Breast epithelium (tissue), 4 donors: Measurements from ENCODE around the gene PPFIA4. TPM values are rescaled to one million over a fixed set of nuclear protein-coding genes. Genes with fewer than 3 reads are reported as not detected.

Experiments
- DNase-seq, 2 donors: peaks; one replicate each; pipeline ENCODE4 v3.0.0-alpha.2; 2019; ENCODE audit warnings: low spot score in 2 of 2
- H3K27ac ChIP-seq, 2 donors: fragments of 200-600 bp; sonication (generic) in 1 of 2; one replicate each; pipeline ENCODE4 v1.5.1; 2016 to 2019; ENCODE audit warnings: mild to moderate bottlenecking in 1 of 2
- H3K27me3 ChIP-seq, 2 donors: fragments of 200-600 bp; sonication (generic) in 1 of 2; one replicate each; pipeline versions ENCODE4 v1.5.1 to v1.6.0; 2017 to 2019; ENCODE audit warnings: control low read depth in 1 of 2, mild to moderate bottlenecking in 1 of 2
- H3K36me3 ChIP-seq: fragments of 200-600 bp; one replicate; pipeline ENCODE4 v1.5.1; 2019
- H3K4me1 ChIP-seq, 2 donors: fragments of 200-600 bp; sonication (generic); one replicate each; pipeline ENCODE4 v1.5.1; 2016 to 2019; ENCODE audit warnings: control low read depth in 1 of 2
- H3K4me3 ChIP-seq, 3 donors: fragments of 200-600 bp; sonication (generic); 1 replicate in 2 of 3; 2 replicates in 1 of 3; pipeline ENCODE4 v1.5.1; 2016 to 2019; ENCODE audit warnings: mild to moderate bottlenecking in 3 of 3, moderate library complexity in 2 of 3
- H3K9me3 ChIP-seq, 2 donors: fragments of 200-600 bp; sonication (generic) in 1 of 2; one replicate each; pipeline ENCODE4 v1.5.1; 2016 to 2019; ENCODE audit warnings: control low read depth in 1 of 2
- CTCF ChIP-seq, 3 donors: fragments of 450-650 bp; IDR thresholded peaks; one replicate each; pipeline ENCODE4 v1.5.1; 2016 to 2017; ENCODE audit warnings: antibody characterized with exemption in 3 of 3, mild to moderate bottlenecking in 3 of 3, moderate library complexity in 3 of 3
- POLR2A ChIP-seq: fragments of 450-650 bp; IDR thresholded peaks from one replicate; pipeline ENCODE4 v1.6.1; 2016; ENCODE audit warnings: antibody characterized with exemption, mild to moderate bottlenecking, moderate library complexity
- POLR2AphosphoS5 ChIP-seq, 3 donors: sonication (generic); formaldehyde crosslinking; IDR thresholded peaks; one replicate each; pipeline ENCODE4 v1.6.1; 2017; ENCODE audit warnings: antibody characterized with exemption in 3 of 3
- intact Hi-C: fragments of 100-400 bp; cut with DNase I; formaldehyde crosslinking; loops from one replicate; pipeline ENCODE4 v1.15.1; 2023; ENCODE audit warnings: low total_unique reads
- total RNA-seq, 3 donors: library from RNA; depleted of rRNA; stranded (reverse); fragments of >200 nt; gene quantifications; one replicate each; pipeline ENCODE4 v1.1.0, GENCODE V29; 2016

The PPFIA4 gene
- total RNA-seq, 3 donors from 2014 or later: 0.80 to 5.6 (median 2.9) TPM

- TF ChIP-seq POLR2AphosphoS5 (IDR thresholded peaks at IDR 0.05): no peak
- no peak for TF ChIP-seq POLR2A
- TF ChIP-seq CTCF (IDR thresholded peaks at IDR 0.05): no peak
These were observed 72.7 kb downstream of the PPFIA4 start for GRCh38 chr1:203098914-203099520.

GRCh38 chr1:203099805-203100515, 73.7 kb downstream of the PPFIA4 start:
- H3K9me3 ChIP-seq: peaks cover 0 to 13% of the 10 kb centered on the region in 2 donors
- intact Hi-C loops: no loop called here
- no peak overlapping the region for H3K4me3 ChIP-seq
- H3K36me3 ChIP-seq: no peaks in the 10 kb centered on the region
- DNase-seq: no peak
- no peaks in the 10 kb centered on the region for H3K4me1 ChIP-seq
- no peak overlapping the region for H3K27ac ChIP-seq
- H3K27me3 ChIP-seq: no peaks in the 10 kb centered on the region
- TF ChIP-seq CTCF (IDR thresholded peaks at IDR 0.05): no peak
- no peak for TF ChIP-seq POLR2A
- TF ChIP-seq POLR2AphosphoS5 (IDR thresholded peaks at IDR 0.05): no peak

More at GRCh38 chr1:203098914-203099520, 72.7 kb downstream of the PPFIA4 start:
- intact Hi-C loops: no loop called here
- no peak for DNase-seq
- H3K4me1 ChIP-seq: no peaks in the 10 kb centered on the region
- H3K27me3 ChIP-seq: no peaks in the 10 kb centered on the region
- no peak overlapping the region for H3K4me3 ChIP-seq
- H3K9me3 ChIP-seq: peaks cover 0 to 19% of the 10 kb centered on the region in 2 donors
- H3K36me3 ChIP-seq: no peaks in the 10 kb centered on the region
- H3K27ac ChIP-seq: no peak overlapping the region

GRCh38 chr1:203100516-203100869, 74.2 kb downstream of the PPFIA4 start:
- H3K36me3 ChIP-seq: no peaks in the 10 kb centered on the region
- H3K27me3 ChIP-seq: no peaks in the 10 kb centered on the region
- no peak for DNase-seq
- H3K4me3 ChIP-seq: no peak overlapping the region
- TF ChIP-seq CTCF (IDR thresholded peaks at IDR 0.05) (no peak), POLR2A (no peak), POLR2AphosphoS5 (IDR thresholded peaks at IDR 0.05) (no peak)
- intact Hi-C loops: no loop called here
- H3K4me1 ChIP-seq: no peaks in the 10 kb centered on the region
- H3K27ac ChIP-seq: no peak overlapping the region
- H3K9me3 ChIP-seq: peaks cover 0 to 8% of the 10 kb centered on the region in 2 donors

- no peak overlapping the region for H3K4me3 ChIP-seq
- no peak for DNase-seq
- H3K27ac ChIP-seq: no peak overlapping the region
- H3K4me1 ChIP-seq: no peaks in the 10 kb centered on the region
- no peak for TF ChIP-seq POLR2AphosphoS5 (IDR thresholded peaks at IDR 0.05)
- no peak for TF ChIP-seq CTCF (IDR thresholded peaks at IDR 0.05)
- TF ChIP-seq POLR2A: no peak
- no peaks in the 10 kb centered on the region for H3K9me3 ChIP-seq
- no peaks in the 10 kb centered on the region for H3K27me3 ChIP-seq
- intact Hi-C loops: no loop called here
- H3K36me3 ChIP-seq: no peaks in the 10 kb centered on the region
These were observed 75.7 kb downstream of the PPFIA4 start for GRCh38 chr1:203101813-203102634.

- H3K9me3 ChIP-seq: no peaks in the 10 kb centered on the region
- H3K4me3 ChIP-seq: no peak overlapping the region
- no peak for TF ChIP-seq POLR2AphosphoS5 (IDR thresholded peaks at IDR 0.05)
- intact Hi-C loops: no loop called here
- H3K27ac ChIP-seq: no peak overlapping the region
- no peak for DNase-seq
- no peaks in the 10 kb centered on the region for H3K4me1 ChIP-seq
- no peaks in the 10 kb centered on the region for H3K27me3 ChIP-seq
- H3K36me3 ChIP-seq: no peaks in the 10 kb centered on the region
These were observed 76.9 kb downstream of the PPFIA4 start for GRCh38 chr1:203103216-203103615.
